Measurements from ENCODE around the gene VAV2. TPM values are rescaled to one million over a fixed set of nuclear protein-coding genes. Genes with fewer than 3 reads are reported as not detected.

Gene VAV2
- total and polyA plus RNA-seq, 9 of the 15 experiments (the other 6 are each of a cell fraction or from before 2014, with no cell fraction given) = 0.01 to 2.7 (median 1.0) TPM; not detected in 1

- Histone ChIP-seq H3K4me2 (ENCODE audit: insufficient read depth, low read length) (no peak overlapping the region), H2AFZ (ENCODE audit: low read depth, low read length) (no peak overlapping the region), H3K9ac (ENCODE audit: insufficient read depth in 1 of 2, low read depth in 2 of 2, low read length in 2 of 2) (peak overlapping the region in 1 of 2 experiments; percentile 52; a peak in 1 of 4 replicates), H3K27me3 (ENCODE audit: control insufficient read depth in 2 of 2, insufficient read depth in 2 of 2, low read length in 2 of 2) (peaks cover 9 to 55% of the 10 kb centered on the region in 2 experiments), H3K4me1 (replicated peaks in 1 of 2; ENCODE audit: control insufficient read depth in 2 of 2, insufficient read depth in 2 of 2, low read length in 2 of 2) (peaks cover 0 to 9% of the 10 kb centered on the region in 2 experiments; a peak in 1 of 5 replicates), H3K9me3 (replicated peaks; ENCODE audit: control insufficient read depth, insufficient read depth, low read depth, low read length) (no peaks in the 10 kb centered on the region), H3K4me3 (no peak overlapping the region), H3K9me1 (ENCODE audit: control insufficient read depth, insufficient read depth, low read length) (no peaks in the 10 kb centered on the region), H3K79me2 (ENCODE audit: control insufficient read depth, insufficient read depth, low read length) (no peaks in the 10 kb centered on the region), H4K20me1 (replicated peaks; ENCODE audit: control insufficient read depth, insufficient read depth, low read length) (peaks cover 19% of the 10 kb centered on the region), H3K27ac (ENCODE audit: extremely low read depth, low read depth, low read length) (no peak overlapping the region), H3K36me3 (ENCODE audit: control insufficient read depth, insufficient read depth, low read length) (no peaks in the 10 kb centered on the region)
- in situ Hi-C loops (cut with MboI) (no loop called here), intact Hi-C loops (cut with micrococcal nuclease) (no loop called here)
- 29% methylated on average over 23 of the region's 27 CpGs for WGBS (ENCODE audit: insufficient coverage, low coverage, missing lambda C conversion rate)
- ChIA-PET POLR2A (interaction anchor here (0.6 to 0.8 kb wide), 7 partner anchors 9 to 1974 kb away, joined by 3 to 7 read pairs (median 3); no protein-coding TSS in a partner anchor), CTCF (ENCODE audit: low intra/inter-chr PET ratio) (no interaction called here)
- DNase-seq (ENCODE audit: extremely low read depth in 1 of 4, low spot score in 3 of 4) (peak in 1 of 4 experiments; percentile 24), FAIRE-seq (no peak), ATAC-seq (no peak; the same call in 2 of the 3 replicates)
- BruUV-seq (replicated peaks) = no TSS peak
- peak; percentile 14; the same call in 1 of the 2 replicates for TF ChIP-seq NFIC (IDR thresholded peaks at IDR 0.05)
- TF ChIP-seq, protein P1, sequence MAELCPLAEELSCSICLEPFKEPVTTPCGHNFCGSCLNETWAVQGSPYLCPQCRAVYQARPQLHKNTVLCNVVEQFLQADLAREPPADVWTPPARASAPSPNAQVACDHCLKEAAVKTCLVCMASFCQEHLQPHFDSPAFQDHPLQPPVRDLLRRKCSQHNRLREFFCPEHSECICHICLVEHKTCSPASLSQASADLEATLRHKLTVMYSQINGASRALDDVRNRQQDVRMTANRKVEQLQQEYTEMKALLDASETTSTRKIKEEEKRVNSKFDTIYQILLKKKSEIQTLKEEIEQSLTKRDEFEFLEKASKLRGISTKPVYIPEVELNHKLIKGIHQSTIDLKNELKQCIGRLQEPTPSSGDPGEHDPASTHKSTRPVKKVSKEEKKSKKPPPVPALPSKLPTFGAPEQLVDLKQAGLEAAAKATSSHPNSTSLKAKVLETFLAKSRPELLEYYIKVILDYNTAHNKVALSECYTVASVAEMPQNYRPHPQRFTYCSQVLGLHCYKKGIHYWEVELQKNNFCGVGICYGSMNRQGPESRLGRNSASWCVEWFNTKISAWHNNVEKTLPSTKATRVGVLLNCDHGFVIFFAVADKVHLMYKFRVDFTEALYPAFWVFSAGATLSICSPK (IDR thresholded peaks at IDR 0.05; ENCODE audit: borderline replicate concordance) = no peak
- no peak for TF ChIP-seq ZNF408 (CRISPR knock-in tag; IDR thresholded peaks at IDR 0.05; ENCODE audit: low read depth)
Observed at GRCh38 chr9:133935328-133936005, 56.7 kb downstream of the VAV2 start.

Data from K562 (cell line).